ENCODE results near the gene SUMO4. TPM values are rescaled to one million over a fixed set of nuclear protein-coding genes. Genes with fewer than 3 reads are reported as not detected.

Gene SUMO4
- total RNA-seq (1.0 and 2.1 TPM in 2 replicates), polyA plus RNA-seq (not detected in 2 replicates), polyA minus RNA-seq (ENCODE audit: low replicate concordance) (not detected in 2 replicates)
- polyA plus RNA-seq (2012): not detected in 2 replicates

DNA sequence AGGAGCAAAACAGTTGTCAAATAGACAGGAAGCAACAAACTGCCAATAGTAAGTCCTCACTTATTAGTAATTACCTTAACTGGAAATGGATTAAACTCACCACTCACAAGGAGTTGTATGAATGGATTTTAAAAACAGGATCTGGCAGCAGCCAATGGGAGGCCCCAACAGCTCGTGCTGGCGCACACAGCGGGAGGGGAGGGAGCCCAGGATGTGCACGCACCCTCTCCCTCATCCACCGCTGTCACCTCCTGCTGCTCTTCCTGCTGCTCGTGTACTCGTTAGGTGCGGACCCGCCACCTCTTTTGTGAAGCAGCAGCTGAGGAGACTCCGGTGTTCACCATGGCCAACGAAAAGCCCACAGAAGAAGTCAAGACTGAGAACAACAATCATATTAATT is at the start of gene SUMO4:
TSS of gene SUMO4 (plus strand) at position 213 of the 400 bp plus-strand sequence. CDS start at position 343, 130 bp downstream.
- Histone ChIP-seq H3K36me3 (ENCODE audit: control insufficient read depth, insufficient read depth, low read length) (peaks cover 5% of the 10 kb centered on the region), H3K4me3 (replicated peaks in 1 of 4; ENCODE audit: control extremely low read depth in 1 of 4, insufficient read depth in 1 of 4, low read depth in 3 of 4, low read length in 4 of 4) (no peak within 1 kb of the TSS), H3K79me2 (ENCODE audit: control insufficient read depth, insufficient read depth, low read length) (no peaks in the 10 kb centered on the region), H4K20me1 (ENCODE audit: control insufficient read depth, extremely low read depth, insufficient read depth, low read length) (no peaks in the 10 kb centered on the region), H3K4me1 (ENCODE audit: control insufficient read depth, extremely low read depth, insufficient read depth, low read length) (no peaks in the 10 kb centered on the region), H3K9ac (ENCODE audit: insufficient read depth, low read length) (no peak within 1 kb of the TSS), H3K27ac (ENCODE audit: insufficient read depth, low read length) (no peak within 1 kb of the TSS), H3K4me2 (ENCODE audit: extremely low read depth, insufficient read depth, low read length) (no peak within 1 kb of the TSS), H3K9me3 (ENCODE audit: control insufficient read depth, insufficient read depth, low read depth, low read length) (no peaks in the 10 kb centered on the region), H3K27me3 (ENCODE audit: control insufficient read depth, insufficient read depth, low read length) (no peaks in the 10 kb centered on the region), H2AFZ (ENCODE audit: low read length) (no peak within 1 kb of the TSS)
- DNase-seq (ENCODE audit: low read depth in 2 of 2): no peak
- TF ChIP-seq, protein P1, sequence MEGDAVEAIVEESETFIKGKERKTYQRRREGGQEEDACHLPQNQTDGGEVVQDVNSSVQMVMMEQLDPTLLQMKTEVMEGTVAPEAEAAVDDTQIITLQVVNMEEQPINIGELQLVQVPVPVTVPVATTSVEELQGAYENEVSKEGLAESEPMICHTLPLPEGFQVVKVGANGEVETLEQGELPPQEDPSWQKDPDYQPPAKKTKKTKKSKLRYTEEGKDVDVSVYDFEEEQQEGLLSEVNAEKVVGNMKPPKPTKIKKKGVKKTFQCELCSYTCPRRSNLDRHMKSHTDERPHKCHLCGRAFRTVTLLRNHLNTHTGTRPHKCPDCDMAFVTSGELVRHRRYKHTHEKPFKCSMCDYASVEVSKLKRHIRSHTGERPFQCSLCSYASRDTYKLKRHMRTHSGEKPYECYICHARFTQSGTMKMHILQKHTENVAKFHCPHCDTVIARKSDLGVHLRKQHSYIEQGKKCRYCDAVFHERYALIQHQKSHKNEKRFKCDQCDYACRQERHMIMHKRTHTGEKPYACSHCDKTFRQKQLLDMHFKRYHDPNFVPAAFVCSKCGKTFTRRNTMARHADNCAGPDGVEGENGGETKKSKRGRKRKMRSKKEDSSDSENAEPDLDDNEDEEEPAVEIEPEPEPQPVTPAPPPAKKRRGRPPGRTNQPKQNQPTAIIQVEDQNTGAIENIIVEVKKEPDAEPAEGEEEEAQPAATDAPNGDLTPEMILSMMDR (conservative IDR thresholded peaks at IDR 0.05 in 1 of 2, IDR thresholded peaks at IDR 0.05 in 1 of 2; ENCODE audit: low read depth in 1 of 2, low read length in 2 of 2): no peak
- no peak for TF ChIP-seq EZH2 (IDR thresholded peaks at IDR 0.05; ENCODE audit: low read length, missing control alignments)

DNA sequence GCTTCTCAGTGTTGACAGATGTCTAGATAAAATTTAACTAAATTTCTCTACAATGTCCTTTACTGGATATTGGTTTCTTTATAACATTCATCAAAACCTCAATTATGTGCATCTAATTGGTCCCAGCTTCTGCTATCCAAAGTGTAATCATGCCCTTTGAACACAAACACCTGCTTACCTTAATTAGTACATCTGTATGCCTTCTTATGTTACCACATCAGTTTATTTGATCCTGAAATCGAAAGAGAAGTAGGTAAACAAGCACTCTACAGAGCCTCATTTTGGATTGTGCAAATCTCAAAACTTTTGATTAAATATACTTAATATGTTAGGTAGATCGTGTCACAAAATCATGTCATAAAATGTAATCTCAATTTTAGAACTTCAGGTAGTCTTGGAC is 46.1 kb upstream of the SUMO4 start:
- peaks cover 37% of the 10 kb centered on the region for H3K79me2 ChIP-seq (ENCODE audit: control insufficient read depth, insufficient read depth, low read length)
- no peak overlapping the region for H3K4me3 ChIP-seq (replicated peaks in 1 of 4; ENCODE audit: control extremely low read depth in 1 of 4, insufficient read depth in 1 of 4, low read depth in 3 of 4, low read length in 4 of 4)
- no peak for TF ChIP-seq EZH2 (IDR thresholded peaks at IDR 0.05; ENCODE audit: low read length, missing control alignments)
- TF ChIP-seq, protein P1 (conservative IDR thresholded peaks at IDR 0.05 in 1 of 2, IDR thresholded peaks at IDR 0.05 in 1 of 2; ENCODE audit: low read depth in 1 of 2, low read length in 2 of 2): no peak
- H3K36me3 ChIP-seq (ENCODE audit: control insufficient read depth, insufficient read depth, low read length): no peaks in the 10 kb centered on the region
- no peaks in the 10 kb centered on the region for H3K9me3 ChIP-seq (ENCODE audit: control insufficient read depth, insufficient read depth, low read depth, low read length)
- no peak overlapping the region for H3K27ac ChIP-seq (ENCODE audit: insufficient read depth, low read length)
- H3K27me3 ChIP-seq (ENCODE audit: control insufficient read depth, insufficient read depth, low read length): no peaks in the 10 kb centered on the region
- no peak overlapping the region for H3K4me2 ChIP-seq (ENCODE audit: extremely low read depth, insufficient read depth, low read length)
- no peak overlapping the region for H2AFZ ChIP-seq (ENCODE audit: low read length)
- no peaks in the 10 kb centered on the region for H3K4me1 ChIP-seq (ENCODE audit: control insufficient read depth, extremely low read depth, insufficient read depth, low read length)
- peaks cover 2% of the 10 kb centered on the region for H4K20me1 ChIP-seq (ENCODE audit: control insufficient read depth, extremely low read depth, insufficient read depth, low read length)
- no peak overlapping the region for H3K9ac ChIP-seq (ENCODE audit: insufficient read depth, low read length)
- DNase-seq (ENCODE audit: low read depth in 2 of 2): no peak

DNA sequence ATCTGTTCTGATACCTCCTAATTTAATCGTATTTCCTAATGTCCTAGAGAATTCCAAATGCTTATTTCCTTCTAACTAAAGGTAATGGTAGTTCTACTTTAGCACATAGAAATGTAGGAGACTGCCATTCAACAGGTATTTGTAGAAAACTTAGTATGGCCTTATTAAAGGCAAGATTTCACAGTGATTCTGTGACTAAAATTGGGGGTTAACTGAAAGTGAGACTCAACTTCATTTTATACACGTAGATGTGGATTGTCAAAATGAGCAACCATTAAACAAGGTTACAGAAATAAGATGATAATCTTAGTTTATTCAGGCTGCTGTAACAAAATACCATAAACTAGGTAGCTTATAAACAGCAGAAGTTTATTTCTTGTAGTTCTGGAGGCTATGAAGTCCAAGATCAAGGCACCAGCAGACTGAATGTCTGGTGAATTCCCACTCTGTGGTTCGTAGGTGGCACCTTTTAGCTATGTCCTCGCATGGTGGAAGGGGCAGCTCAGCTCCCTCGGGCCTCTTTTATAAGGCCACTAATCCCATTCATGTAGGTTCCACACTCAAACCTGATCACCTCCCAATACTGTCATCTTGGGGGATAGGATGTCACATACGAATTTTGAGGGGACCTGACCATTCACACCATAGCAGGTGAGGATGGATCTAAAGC is 43.8 kb upstream of the SUMO4 start:
- H4K20me1 ChIP-seq (ENCODE audit: control insufficient read depth, extremely low read depth, insufficient read depth, low read length): peaks cover 2% of the 10 kb centered on the region
- no peak for TF ChIP-seq EZH2 (IDR thresholded peaks at IDR 0.05; ENCODE audit: low read length, missing control alignments)

More for the DNA sequence above, 43.8 kb upstream of the SUMO4 start:
- H3K9ac ChIP-seq (ENCODE audit: insufficient read depth, low read length): no peak overlapping the region
- H3K27ac ChIP-seq (ENCODE audit: insufficient read depth, low read length): no peak overlapping the region
- no peak overlapping the region for H2AFZ ChIP-seq (ENCODE audit: low read length)
- no peaks in the 10 kb centered on the region for H3K27me3 ChIP-seq (ENCODE audit: control insufficient read depth, insufficient read depth, low read length)
- no peaks in the 10 kb centered on the region for H3K9me3 ChIP-seq (ENCODE audit: control insufficient read depth, insufficient read depth, low read depth, low read length)
- H3K4me3 ChIP-seq (replicated peaks in 1 of 4; ENCODE audit: control extremely low read depth in 1 of 4, insufficient read depth in 1 of 4, low read depth in 3 of 4, low read length in 4 of 4): no peak overlapping the region
- H3K4me1 ChIP-seq (ENCODE audit: control insufficient read depth, extremely low read depth, insufficient read depth, low read length): no peaks in the 10 kb centered on the region
- DNase-seq (ENCODE audit: low read depth in 2 of 2): no peak
- no peaks in the 10 kb centered on the region for H3K36me3 ChIP-seq (ENCODE audit: control insufficient read depth, insufficient read depth, low read length)
- no peak overlapping the region for H3K4me2 ChIP-seq (ENCODE audit: extremely low read depth, insufficient read depth, low read length)
- peaks cover 40% of the 10 kb centered on the region for H3K79me2 ChIP-seq (ENCODE audit: control insufficient read depth, insufficient read depth, low read length)
